Motor neuron (in vitro differentiated cells): ENCODE measurements around the gene MPPED1. TPM values are rescaled to one million over a fixed set of nuclear protein-coding genes. Genes with fewer than 3 reads are reported as not detected.

Source experiments
- ATAC-seq, 8 experiments: fragments of 200-7000 bp; cut with Tn5 transposase; replicated peaks in 6 of 8; 2 replicates each; pipeline ENCODE4 v1.8.0; 2021; ENCODE audit warnings: mild to moderate bottlenecking in 8 of 8, moderate library complexity in 8 of 8
- H3K27ac ChIP-seq, 2 donors: fragments of 250-450 bp; sonication (Bioruptor Pico); 2 replicates each; pipeline ENCODE4 v1.9.0; 2021; ENCODE audit warnings: antibody characterized with exemption in 2 of 2, mild to moderate bottlenecking in 2 of 2, moderate library complexity in 1 of 2
- H3K4me1 ChIP-seq, 2 donors: fragments of 250-450 bp; sonication (Bioruptor Pico); replicated peaks in 1 of 2; 2 replicates each; pipeline ENCODE4 v1.6.1; 2021; ENCODE audit warnings: antibody characterized with exemption in 2 of 2, mild to moderate bottlenecking in 2 of 2, moderate library complexity in 1 of 2
- H3K4me3 ChIP-seq, 5 donors: fragments of 250-450 bp; sonication (Bioruptor Pico); 2 replicates each; pipeline ENCODE4 v1.9.0; 2021; ENCODE audit warnings: antibody characterized with exemption in 5 of 5, mild to moderate bottlenecking in 5 of 5, moderate library complexity in 4 of 5
- WGBS, 10 experiments: fragments of 450-650 bp; shearing (Covaris generic); methylation state at CpG; one replicate each; pipeline ENCODE4 v1.0.0; 2022; 5-methylcytosine and 5-hydroxymethylcytosine counted together
- in situ Hi-C, 9 experiments: fragments of 400-800 bp; cut with MboI; loops; one replicate each; pipeline ENCODE4 v1.15.0; 2021; ENCODE audit warnings: low sequenced_read_pairs in 9 of 9, low pct_unique_long_range_greater_than_20kb in 2 of 9; ENCODE audit not compliant: unreplicated experiment in 9 of 9
- total RNA-seq, 8 experiments: library from RNA; unstranded; fragments of 300-600 nt; gene quantifications; 2 replicates each; pipeline versions ENCODE4 v1.2.3 to v1.2.4, GENCODE V29; 2022

MPPED1 gene
- total RNA-seq, 8 experiments from 2014 or later: 0.13 to 2.0 (median 0.61) TPM

GRCh38 chr22:43438666-43439347, 27.0 kb downstream of the MPPED1 start:
- in situ Hi-C loops: no loop called here
- WGBS, 10 experiments: 24 to 96% (median 81%) methylated on average over 3 to 14 of the region's 17 CpGs; no CpG with 5 or more reads in 2 of the 10 experiments
- Histone ChIP-seq H3K4me1 (peaks cover 24 to 33% of the 10 kb centered on the region in 2 donors), H3K27ac (no peak overlapping the region), H3K4me3 (no peak overlapping the region)
- ATAC-seq: no peak

- ATAC-seq: peak in 3 of 8 experiments; percentile 11 to 24 (median 20)
- in situ Hi-C loops: no loop called here
Observed at GRCh38 chr22:43439368-43440103, 27.7 kb downstream of the MPPED1 start.

GRCh38 chr22:43440104-43440387, 28.2 kb downstream of the MPPED1 start:
- Histone ChIP-seq H3K4me1 (peaks cover 24 to 30% of the 10 kb centered on the region in 2 donors), H3K4me3 (no peak overlapping the region), H3K27ac (no peak overlapping the region)
- in situ Hi-C loops: no loop called here
- no peak for ATAC-seq
- WGBS, 10 experiments: 20 to 100% (median 79%) methylated on average over 1 to 7 of the region's 7 CpGs; no CpG with 5 or more reads in 6 of the 10 experiments

More at GRCh38 chr22:43439368-43440103, 27.7 kb downstream of the MPPED1 start:
- Histone ChIP-seq H3K27ac (no peak overlapping the region), H3K4me1 (peaks cover 24 to 30% of the 10 kb centered on the region in 2 donors), H3K4me3 (no peak overlapping the region)
- 20 to 95% (median 59%) methylated on average over 1 to 6 of the region's 18 CpGs; no CpG with 5 or more reads in 2 of the 10 experiments for WGBS, 10 experiments

- in situ Hi-C loops: no loop called here
- Histone ChIP-seq H3K4me3 (no peak overlapping the region), H3K27ac (no peak overlapping the region), H3K4me1 (peaks cover 24 to 30% of the 10 kb centered on the region in 2 donors)
- WGBS, 10 experiments: 63 to 100% (median 96%) methylated on average over 1 to 4 of the region's 4 CpGs; no CpG with 5 or more reads in 7 of the 10 experiments
- ATAC-seq: no peak
Observed at GRCh38 chr22:43440556-43440955, 28.7 kb downstream of the MPPED1 start.

- H3K27ac ChIP-seq: no peak overlapping the region
- 0 to 100% (median 61%) methylated on average over 1 to 3 of the region's 6 CpGs; no CpG with 5 or more reads in 2 of the 10 experiments for WGBS, 10 experiments
- in situ Hi-C loops: no loop called here
- H3K4me3 ChIP-seq: no peak overlapping the region
- H3K4me1 ChIP-seq: peaks cover 20 to 26% of the 10 kb centered on the region in 2 donors
- no peak for ATAC-seq
Observed at GRCh38 chr22:43441216-43441615, 29.4 kb downstream of the MPPED1 start.

- in situ Hi-C loops: no loop called here
- H3K4me3 ChIP-seq: no peak overlapping the region
- no peak for ATAC-seq
- WGBS, 10 experiments: 0 to 100% (median 47%) methylated on average over 1 to 7 of the region's 8 CpGs; no CpG with 5 or more reads in 1 of the 10 experiments
- peaks cover 17 to 21% of the 10 kb centered on the region in 2 donors for H3K4me1 ChIP-seq
- no peak overlapping the region for H3K27ac ChIP-seq
Observed at GRCh38 chr22:43441751-43442150, 29.9 kb downstream of the MPPED1 start.

GRCh38 chr22:43442386-43443151, 30.8 kb downstream of the MPPED1 start:
- Histone ChIP-seq H3K4me3 (no peak overlapping the region), H3K27ac (peak overlapping the region in 1 of 2 donors; percentile 18), H3K4me1 (peaks cover 20 to 24% of the 10 kb centered on the region in 2 donors)
- WGBS, 10 experiments: 10 to 93% (median 62%) methylated on average over 2 to 7 of the region's 16 CpGs; no CpG with 5 or more reads in 3 of the 10 experiments
- ATAC-seq: peak in 5 of 8 experiments; percentile 45 to 73 (median 54)
- in situ Hi-C loops: no loop called here

GRCh38 chr22:43443152-43443471, 31.3 kb downstream of the MPPED1 start:
- ATAC-seq: no peak
- Histone ChIP-seq H3K27ac (peak overlapping the region in 1 of 2 donors; percentile 18), H3K4me1 (peaks cover 20 to 24% of the 10 kb centered on the region in 2 donors), H3K4me3 (no peak overlapping the region)
- in situ Hi-C loops: no loop called here
- WGBS, 10 experiments: 0 to 80% (median 70%) methylated on average over 1 to 5 of the region's 6 CpGs; no CpG with 5 or more reads in 3 of the 10 experiments

GRCh38 chr22:43446037-43446803, 34.4 kb downstream of the MPPED1 start:
- Histone ChIP-seq H3K4me1 (peaks cover 20 to 21% of the 10 kb centered on the region in 2 donors), H3K4me3 (no peak overlapping the region), H3K27ac (no peak overlapping the region)
- ATAC-seq: no peak
- in situ Hi-C loops: no loop called here
- 40 to 100% (median 66%) methylated on average over 1 to 7 of the region's 10 CpGs; no CpG with 5 or more reads in 3 of the 10 experiments for WGBS, 10 experiments

- in situ Hi-C loops: no loop called here
- H3K4me1 ChIP-seq: peaks cover 17 to 18% of the 10 kb centered on the region in 2 donors
- 41 to 100% (median 78%) methylated on average over 1 to 6 of the region's 8 CpGs; no CpG with 5 or more reads in 4 of the 10 experiments for WGBS, 10 experiments
- no peak overlapping the region for H3K27ac ChIP-seq
- no peak overlapping the region for H3K4me3 ChIP-seq
- no peak for ATAC-seq
Observed at GRCh38 chr22:43446916-43447315, 35.1 kb downstream of the MPPED1 start.

GRCh38 chr22:43447380-43447779, 35.6 kb downstream of the MPPED1 start:
- Histone ChIP-seq H3K4me3 (no peak overlapping the region), H3K4me1 (peaks cover 13 to 14% of the 10 kb centered on the region in 2 donors), H3K27ac (no peak overlapping the region)
- in situ Hi-C loops: no loop called here
- ATAC-seq: peak in 4 of 8 experiments; percentile 9 to 45 (median 37)
- WGBS, 10 experiments: 0 to 55% (median 35%) methylated on average over 1 to 9 of the region's 10 CpGs; no CpG with 5 or more reads in 2 of the 10 experiments

GRCh38 chr22:43448048-43448447, 36.2 kb downstream of the MPPED1 start:
- no peak for ATAC-seq
- Histone ChIP-seq H3K4me1 (peaks cover 6 to 7% of the 10 kb centered on the region in 2 donors), H3K4me3 (no peak overlapping the region), H3K27ac (no peak overlapping the region)
- whole genome bisulfite sequencing, 10 experiments: 50 to 88% (median 80%) methylated on average over 1 to 3 of the region's 3 CpGs; no CpG with 5 or more reads in 5 of the 10 experiments
- in situ Hi-C loops: no loop called here
